Measurements from ENCODE around the gene FBF1.
A peak's percentile ranks its signal among the peaks of the same experiment; 100 is the strongest.
"Not testable (repeated sequence)": the region's sequence is repeated elsewhere in the genome, so short reads cannot be mapped to it uniquely, and the experiment has no call there.

FBF1 gene

DNA sequence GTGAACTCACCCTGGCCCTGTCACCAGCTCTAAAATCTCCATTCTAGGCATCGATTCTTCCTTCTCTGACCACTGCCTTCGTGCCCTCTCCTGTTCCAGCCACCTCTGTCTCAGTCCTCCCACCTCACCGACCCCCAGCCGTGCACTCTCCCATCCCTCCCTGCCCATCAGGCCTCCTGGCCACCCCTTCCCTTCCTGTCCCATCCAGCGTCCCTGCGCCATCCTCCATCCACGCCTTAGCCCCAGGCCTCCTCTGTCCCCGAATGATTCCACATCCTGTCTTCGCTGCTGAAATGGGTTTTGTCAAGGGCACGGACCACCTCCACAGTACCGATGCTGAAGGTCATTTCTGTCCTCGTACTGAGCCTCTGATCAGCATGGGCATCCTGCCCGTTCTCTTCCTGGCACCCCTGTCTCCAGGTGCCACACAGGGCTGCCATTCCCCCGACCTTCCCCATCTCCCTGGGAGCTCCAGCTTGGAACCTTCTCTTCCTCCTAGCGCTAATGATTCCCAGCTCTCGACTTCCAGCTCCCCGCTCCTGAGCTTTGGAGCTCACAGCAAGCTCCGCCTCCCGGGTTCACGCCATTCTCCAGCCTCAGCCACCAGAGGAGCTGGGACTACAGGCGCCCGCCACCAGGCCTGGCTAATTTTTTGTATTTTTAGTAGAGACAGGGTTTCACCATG, 46.7 kb downstream of the FBF1 start:
- no peak for DNase-seq

DNA sequence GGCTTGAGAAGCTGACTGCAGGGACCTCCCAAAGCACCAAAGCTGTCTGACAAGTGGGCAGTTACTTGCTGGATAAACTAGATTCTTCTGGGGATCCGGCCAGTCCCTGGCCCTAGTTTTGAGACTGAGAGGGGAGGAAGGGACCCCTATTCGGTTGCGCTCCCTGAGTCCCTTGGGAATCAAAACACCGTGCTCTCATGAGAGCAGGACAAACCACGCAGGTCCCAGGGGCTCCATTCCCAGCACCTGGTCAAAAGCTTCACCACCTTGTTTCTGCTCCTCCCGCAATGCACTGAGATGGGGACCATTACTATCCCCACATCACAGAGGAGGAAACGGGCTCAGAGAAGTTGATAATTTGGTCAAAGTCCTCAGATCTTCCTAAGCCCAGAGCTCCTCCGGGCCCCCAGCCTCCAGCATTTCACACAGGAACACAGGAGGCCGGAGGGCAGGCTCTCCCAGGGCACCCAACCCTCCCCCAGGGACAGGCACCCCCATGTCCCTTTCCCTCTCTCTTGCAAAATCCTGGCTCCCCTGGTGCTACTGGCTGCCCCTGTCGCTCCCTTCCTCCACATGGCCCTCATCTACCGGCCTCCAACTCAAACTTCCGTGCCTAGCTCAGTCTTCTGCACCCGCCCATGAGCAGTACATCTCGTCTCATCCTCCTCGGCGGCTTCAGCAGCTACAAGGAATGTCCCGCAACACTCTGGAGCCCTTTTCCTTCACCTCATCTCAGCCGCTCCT, 47.4 kb downstream of the FBF1 start:
- no peak for DNase-seq

DNA sequence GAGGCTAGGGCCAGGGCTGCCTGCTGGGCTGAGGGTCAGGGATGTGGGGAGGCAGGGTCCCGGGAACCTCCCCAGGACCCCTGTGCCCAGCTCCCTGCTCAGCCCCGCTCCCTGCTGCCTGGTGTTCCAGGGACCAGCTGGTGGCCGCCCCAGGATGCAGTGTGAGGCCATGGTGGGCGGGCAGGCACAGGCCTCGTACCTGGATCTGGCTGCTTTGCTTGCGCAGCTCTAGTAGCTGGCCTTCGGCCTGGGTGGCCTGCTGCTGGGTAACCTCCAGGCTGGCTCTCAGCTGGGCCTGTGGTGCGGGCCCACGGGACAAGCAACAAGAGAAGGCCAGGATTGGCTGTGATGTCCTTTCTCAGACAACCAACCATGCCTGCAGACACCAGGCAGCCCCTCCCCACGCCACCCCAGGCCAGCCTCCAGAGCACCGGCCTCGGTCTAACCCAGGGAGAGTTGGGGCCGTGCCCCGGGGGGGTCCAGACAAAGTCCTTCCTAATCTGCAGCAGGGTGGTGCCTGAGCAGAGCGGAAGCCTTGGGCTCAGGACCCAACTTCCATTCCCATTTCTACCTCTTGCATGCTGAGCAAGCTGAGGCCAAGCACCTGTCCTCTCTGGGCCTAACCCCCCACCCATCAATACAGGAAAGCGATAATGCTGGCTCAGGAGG, 48.2 kb downstream of the FBF1 start:
- no peak for DNase-seq

DNA sequence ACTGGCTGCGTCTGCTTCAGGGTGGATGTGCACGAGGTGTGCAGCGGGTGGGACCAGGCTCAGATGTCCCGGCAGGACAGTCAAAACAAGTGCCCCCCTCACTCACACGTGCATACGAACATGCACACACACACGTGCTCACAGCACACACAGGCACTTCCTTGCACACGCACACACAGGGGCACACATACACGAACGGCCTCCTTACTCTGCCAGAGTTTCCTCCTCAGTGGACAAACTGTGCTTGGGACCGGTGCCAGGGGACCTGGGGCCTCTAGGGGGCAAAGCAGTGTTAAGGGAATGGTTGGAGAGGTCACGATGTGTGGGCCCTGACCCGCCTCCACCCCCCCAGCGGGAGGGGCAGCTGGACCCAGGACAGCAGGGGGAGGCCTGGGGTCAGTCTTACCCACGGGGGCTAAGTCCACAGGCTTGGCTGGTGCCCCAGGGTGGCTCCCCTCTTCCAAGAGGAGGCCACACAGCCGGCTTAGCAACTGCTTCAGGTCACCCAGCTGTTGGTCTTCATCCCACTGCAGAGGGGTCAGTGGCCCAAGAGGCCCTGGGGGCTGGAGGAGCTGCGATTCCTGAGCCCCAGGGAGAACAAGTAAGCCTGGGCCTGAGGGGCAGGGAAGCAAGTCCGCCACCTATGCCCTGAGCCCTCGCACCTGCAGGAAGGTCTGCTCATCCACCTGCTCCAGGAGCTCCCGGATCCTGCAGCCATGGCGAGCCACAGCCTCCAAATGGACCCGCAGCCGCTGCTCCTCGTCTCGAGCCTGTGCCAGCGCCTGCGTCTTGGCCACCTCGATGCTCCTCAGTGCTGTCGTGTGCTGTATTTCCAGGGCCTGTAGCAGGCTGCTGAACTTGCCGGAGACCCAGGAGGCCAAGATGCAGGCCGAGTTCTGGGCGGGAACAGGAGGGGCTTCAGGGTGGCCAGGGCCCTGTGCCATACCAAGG, 49.0 kb downstream of the FBF1 start:
- DNase-seq: no peak

DNA sequence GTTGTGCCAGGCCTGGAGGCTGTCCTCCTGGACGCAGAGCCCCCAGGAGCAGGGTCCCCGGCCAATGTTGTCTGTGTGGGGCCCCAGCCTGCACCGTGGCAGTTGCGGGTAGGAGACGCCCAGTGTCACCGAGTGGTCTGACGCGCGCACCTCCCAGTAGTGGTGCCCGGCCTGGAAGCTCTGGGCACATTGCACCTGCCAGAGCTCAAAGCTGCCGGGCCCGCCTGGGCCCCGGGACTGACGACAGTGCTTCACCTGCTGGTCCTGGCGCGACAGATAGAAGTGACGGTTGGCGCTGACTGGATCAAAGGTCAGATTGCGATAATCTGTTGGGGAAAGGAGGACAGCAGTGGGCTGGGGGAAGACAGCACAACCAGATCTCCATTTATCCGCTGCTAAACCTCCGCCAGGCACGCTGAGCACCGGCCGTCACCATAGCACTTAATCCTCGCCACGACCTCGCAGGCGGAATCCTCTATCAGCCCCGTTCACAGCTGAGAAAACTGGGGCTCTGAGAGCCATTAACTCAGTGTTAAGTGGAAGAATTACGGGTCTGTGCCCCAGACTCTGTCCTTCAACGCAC, 49.7 kb downstream of the FBF1 start:
- DNase-seq: no peak

DNA sequence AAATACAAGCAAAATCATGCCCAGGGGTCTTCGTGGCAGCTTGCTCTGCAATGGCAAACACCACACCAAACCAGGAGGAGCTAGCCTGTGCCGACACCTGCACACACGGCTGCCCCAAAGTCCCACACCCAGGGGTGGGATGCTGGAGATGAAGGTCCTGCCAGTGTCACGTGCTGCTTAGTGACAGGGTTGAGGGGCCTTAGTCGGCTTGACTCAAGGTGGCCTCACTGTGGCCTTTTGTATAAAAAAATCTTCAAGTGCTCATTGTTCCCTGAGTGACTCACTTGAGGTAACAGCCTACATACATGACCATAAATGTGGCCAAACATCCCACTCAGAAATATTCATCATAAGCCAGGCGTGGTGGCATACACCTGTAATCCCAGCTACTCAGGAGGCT, 51.4 kb downstream of the FBF1 start:
- DNase-seq: no peak

DNA sequence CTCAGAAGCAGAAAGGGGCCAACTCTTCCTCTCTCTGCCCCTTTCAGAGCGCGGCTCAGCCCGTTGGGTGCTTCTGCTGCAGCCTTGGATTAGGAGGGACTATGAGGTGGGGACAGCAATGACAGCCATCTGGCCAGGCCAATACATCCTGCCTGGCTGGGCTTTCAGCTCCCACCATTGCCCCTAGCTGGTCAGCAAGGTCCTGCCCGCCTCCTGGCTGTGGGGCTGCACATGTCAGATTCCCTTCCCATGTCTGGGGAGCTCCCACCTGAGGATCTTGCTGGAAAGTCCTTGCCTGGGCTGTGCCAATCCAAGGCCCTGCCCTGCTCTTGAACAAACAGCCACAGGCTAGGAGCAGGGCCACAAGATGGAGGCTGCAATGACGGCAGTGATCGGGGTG, 52.4 kb downstream of the FBF1 start:
- no peak for DNase-seq

DNA sequence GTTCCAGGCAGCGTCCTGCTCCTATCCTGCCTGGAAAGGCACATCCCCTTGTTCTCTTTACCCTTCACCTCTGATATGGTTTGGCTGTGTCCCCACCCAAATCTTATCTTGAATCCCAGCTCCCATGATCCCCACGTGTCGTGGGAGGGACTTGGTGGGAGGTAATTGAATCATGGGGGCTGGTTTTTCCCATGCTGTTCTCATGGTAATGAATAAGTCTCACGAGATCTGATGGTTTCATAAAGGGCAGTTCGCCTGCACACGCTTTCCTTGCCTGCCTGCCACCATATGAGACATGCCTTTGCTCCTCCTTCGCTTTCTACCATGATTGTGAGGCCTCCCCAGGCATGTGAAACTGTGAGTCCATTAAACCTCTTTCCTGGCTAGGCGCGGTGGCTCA, 55.0 kb downstream of the FBF1 start:
- not testable (repeated sequence) for DNase-seq

DNA sequence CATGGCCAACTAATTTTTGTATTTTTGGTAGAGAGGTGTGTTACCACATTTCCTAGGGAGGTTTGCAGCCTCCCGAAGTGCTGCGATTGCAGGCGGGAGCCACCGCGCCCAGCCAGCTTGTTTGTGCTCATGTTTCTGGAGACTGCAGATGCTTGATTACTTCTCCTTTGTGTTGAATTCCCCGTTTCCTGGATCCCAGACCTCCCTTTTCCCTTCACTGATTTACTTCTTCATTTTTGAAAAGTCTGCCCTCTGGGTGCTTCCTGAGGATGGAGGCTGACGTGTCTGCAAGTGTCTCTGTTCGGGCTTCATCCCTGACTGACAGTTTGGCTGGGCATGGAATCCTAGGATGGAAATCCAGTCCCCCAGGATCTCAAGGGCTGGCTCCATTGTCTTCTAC, 55.4 kb downstream of the FBF1 start:
- no peak for DNase-seq

DNA sequence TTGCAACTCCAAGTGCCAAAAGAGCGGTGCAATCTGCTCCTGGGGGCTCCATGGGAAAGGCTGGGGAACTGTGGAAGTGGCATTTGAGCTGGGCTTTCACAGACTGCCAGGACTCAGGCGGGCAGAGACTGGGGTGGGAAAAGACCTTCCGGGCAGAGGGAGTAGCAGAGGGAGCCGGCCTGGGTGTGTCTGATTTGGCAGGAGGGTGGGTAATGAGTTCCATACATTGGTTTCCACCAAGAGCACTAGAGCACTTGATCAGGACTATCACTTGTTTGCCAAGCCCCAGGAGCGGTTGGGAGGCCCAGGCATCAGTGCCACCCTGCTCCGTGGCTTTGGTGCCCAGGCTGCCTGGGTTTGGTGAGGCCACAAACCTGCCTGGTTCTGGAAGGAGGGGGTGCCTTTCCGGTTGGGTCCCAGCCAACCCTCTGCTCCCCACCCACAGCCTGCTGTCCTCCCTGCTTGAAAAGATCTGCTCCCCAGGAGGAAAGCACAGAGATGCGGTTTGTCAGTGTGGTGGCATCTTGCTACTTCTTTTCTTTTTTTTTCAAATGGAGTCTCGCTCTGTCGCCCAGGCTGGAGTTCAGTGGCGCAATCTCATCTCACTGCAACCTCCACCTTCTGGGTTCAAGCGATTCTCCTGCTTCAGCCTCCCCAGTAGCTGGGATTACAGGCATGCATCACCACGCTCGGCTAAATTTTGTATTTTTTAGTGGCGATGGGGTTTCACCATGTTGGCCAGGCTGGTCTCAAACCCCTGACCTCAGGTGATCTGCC, 59.0 kb downstream of the FBF1 start:
- DNase-seq: no peak

DNA sequence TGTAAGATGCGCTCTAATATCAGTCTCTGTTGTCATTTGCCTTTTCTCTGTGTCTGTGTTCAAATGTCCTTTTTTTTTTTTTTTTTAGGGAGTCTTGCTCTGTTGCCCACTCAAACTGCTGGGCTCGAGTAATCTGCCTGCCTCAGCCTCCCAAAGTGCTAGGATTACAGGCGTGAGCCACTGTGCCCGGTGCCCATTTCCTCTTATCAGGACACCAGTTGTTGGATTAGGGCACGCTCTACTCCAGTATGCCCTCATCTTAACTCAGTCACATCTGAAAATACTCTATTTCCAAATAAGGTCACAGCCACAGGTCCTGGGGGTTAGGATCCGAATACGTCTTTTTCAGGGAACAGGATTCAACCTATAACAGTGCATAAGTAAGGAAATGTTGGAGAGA, 60.6 kb downstream of the FBF1 start:
- DNase-seq: no peak

DNA sequence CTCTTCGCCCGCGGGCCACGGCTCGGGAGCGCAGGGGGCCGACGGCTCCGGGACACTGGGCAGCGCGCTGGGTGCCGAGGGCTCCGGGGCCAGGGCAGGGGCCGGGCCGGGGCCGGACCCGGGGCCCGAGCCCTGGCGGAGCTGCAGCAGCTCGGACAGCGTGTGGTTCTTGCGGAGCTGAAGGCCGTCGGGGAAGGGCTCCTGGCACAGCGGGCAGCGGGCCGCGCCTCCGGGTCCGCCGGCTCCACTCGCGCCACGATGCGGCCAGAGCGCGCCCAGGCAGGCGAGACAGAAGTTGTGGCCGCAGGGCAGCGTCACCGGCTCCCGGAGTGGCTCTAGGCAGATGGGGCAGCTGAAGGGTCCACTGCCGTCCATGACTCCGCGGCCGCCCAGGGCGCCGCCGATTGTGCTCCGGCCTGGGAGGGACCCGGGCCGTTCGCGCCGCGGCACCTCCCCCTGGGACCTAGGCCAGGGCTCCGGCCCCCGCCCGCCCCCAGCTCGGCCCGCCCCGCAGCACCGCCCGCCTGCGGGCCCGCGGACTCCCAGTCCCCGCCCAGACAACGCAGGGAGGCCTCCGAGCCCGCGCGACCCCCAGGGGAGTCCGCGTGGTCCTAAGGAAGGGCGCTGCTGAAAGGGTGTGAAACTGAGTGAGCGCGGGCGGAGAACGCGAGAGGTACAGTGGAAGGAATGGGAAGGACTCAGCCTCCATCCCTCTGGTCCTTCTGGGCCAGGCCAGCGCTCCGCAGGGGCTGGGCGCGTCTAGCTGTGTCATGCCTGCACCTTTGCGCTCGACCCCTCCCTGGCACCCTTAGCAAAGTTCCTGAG, 62.5 kb downstream of the FBF1 start, which contains the start of gene TRIM47:
TSS of gene TRIM47 (minus strand) at position 408 of the 825 bp plus-strand sequence. CDS start at position 375, 33 bp downstream.
- peak; percentile 86 for DNase-seq

DNA sequence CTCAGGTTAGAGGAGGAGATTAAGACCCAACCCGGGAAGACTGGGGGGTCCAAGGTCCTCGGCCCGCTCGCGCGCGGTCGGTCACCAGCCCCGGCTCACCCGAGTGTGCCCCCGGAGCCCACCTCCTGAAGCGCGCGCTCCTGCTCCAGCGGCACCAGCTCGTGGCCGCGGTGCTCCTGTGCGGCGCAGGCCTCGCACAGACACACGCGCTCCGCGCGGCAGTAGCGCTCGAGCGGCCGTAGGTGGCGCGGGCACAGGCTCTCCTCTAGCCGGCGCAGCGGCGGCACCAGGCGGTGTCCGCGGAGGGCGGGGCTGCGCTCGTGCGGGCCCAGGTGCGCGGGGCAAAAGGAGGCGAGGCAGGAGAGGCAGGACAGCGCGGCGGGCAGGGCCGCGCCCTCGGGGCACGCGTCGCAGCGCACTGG, 63.1 kb downstream of the FBF1 start:
- DNase-seq: peak; percentile 74

DNA sequence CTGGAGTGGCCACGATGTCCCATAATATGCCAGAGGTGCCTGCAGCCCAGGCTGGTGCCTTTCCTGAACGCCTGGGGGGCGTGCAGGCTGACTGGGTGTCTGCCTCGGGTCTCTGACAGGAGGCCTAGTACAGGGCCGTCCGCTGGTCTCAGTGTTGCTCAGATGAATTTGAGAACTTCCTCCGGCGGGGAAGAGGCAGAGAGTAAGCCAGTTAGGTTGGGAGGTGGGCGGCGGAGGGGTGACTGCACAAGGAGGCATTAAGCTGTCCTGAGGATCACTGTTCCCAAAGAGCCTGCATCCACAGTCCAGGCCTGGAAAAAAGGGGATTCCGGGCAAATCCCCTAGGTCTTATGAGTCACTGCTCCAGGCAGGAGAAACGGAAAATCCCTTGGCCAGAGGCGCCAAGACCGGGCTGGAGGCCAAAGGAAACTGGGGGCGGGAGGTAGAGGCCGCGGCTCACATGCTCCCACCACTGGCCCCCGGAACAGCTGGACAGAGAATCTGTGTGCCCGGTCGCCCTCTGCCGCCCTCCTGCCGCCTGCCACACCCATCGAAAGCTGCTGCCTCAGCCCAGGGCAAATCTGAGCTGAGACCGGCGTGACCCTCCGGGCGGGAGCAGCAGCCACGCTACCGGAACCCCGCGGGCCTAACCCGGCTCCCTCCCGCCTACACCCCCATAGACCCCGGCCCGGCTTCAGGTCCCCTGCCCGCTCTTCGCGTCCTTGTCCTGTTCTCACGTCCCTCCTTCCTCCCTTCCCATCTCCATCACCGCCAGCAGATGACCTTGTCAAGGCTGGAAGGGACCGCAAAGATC, 63.7 kb downstream of the FBF1 start:
- DNase-seq: peak; percentile 97

DNA sequence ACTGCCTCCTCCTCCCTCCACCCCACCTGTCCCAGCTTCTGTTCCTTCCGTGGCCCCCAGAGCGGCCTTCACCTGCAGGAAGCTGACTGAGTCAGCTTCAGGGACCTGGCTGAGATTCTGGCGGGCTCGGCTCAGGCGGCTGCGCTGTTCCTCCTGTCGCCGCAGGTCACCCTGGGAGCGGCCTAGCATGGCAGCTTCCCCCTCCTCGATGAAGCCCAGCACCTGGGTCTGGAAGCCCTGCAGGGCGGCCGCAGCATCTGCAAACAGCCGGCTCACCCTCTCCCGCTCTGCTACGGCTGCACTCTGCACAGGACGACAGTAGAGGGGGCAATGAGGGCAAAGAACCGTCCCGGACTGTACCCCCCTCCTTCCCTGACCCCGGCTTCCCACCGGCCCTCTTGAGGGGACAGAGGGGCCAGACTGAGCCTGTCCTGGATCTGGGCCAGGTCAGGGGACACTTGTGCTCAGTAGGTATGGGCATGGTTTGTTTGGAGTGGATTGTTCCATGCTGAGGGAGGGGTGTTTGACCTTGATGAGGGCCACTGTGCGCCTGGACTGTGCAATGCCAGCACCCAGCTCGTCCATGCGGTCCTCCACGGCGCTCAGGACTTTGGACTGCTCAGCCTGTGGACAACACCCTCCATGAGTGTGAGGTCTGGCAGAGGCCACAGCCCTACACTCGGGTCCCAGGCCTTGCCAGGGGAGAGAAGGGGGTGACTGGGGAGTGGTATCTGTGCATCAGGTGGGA, 64.5 kb downstream of the FBF1 start:
- no peak for DNase-seq

DNA sequence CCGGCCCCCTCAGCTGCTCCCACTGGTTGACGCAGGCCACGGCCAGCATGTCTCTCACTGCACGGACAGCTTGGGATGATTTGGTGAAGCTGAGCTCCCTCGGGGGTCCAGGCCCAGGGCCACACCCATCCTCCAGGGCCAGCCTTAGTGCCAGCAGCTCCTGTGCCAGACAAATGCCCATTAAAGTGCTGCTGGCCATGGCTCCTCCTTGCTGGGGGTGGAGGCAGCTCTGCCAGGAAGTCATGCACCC, 65.0 kb downstream of the FBF1 start:
- no peak for DNase-seq

DNA sequence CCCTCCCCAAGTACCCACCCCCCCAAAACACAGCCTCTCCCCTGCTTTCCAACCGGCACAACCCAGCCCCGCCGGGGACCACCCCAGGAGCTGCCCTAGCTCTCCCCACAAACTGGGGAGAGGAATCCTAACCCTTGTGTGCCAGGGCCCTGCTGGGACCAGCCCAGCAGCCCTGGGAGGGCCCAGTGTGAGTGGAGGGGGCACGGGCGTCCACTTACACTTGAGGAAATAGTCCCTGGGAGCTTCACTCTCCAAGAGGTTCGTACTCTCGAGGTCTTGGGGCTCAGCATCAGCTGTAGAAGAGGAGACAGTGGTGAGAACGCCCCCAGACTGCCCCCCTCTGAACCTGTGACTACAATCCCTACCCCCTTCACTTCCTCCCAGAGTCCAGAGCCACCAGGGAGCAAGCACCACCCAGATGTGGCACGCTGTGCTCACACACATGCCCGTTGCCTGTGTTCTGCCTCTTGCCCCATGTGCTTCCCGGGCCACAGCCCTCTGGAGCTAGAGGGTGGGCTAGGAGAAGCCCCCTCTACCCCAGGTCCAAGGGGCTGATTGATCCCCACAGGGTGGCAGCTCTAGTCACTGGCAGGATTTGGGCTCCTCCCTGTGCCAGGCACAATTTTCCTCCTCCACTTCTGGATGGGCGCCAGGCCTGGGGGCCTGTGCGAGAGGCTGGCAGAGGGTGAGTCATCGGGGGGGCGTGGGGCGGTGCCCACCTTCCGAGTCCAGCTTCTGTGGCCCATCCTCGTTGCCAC, 65.5 kb downstream of the FBF1 start:
- no peak for DNase-seq
